Measurements from ENCODE around the gene ZNF575.

The ZNF575 gene

DNA sequence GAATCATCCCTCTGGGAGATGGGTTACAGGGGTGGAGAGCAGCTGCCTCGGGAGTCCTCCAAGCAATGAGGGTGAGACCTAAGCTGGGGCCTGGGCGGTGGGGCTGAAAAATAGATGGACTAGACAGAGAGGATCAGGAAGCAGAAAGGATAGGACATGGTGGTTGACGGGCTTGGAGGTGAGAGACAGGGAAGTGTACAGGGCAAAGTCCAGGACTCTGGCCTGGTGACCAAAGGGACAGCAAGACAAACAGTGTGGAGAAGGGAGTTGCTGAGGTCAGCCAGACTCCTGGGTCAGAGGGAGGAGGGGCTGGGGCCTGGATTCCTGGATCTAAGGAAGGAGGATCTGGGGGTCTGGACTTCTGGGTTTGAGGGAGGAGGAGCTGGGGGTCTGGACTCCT lies 33.9 kb upstream of the ZNF575 start:
- Histone ChIP-seq H3K27me3 (replicated peaks; ENCODE audit: control insufficient read depth, insufficient read depth, low read length) (no peaks in the 10 kb centered on the region), H3K36me3 (ENCODE audit: control insufficient read depth, insufficient read depth, low read length) (peaks cover 4% of the 10 kb centered on the region), H3K4me3 (replicated peaks; ENCODE audit: low read depth, low read length) (no peak overlapping the region)
- DNase-seq (ENCODE audit: extremely low read depth, insufficient read length): no peak
- TF ChIP-seq, protein P1, sequence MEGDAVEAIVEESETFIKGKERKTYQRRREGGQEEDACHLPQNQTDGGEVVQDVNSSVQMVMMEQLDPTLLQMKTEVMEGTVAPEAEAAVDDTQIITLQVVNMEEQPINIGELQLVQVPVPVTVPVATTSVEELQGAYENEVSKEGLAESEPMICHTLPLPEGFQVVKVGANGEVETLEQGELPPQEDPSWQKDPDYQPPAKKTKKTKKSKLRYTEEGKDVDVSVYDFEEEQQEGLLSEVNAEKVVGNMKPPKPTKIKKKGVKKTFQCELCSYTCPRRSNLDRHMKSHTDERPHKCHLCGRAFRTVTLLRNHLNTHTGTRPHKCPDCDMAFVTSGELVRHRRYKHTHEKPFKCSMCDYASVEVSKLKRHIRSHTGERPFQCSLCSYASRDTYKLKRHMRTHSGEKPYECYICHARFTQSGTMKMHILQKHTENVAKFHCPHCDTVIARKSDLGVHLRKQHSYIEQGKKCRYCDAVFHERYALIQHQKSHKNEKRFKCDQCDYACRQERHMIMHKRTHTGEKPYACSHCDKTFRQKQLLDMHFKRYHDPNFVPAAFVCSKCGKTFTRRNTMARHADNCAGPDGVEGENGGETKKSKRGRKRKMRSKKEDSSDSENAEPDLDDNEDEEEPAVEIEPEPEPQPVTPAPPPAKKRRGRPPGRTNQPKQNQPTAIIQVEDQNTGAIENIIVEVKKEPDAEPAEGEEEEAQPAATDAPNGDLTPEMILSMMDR (IDR thresholded peaks at IDR 0.05; ENCODE audit: insufficient read depth, low read length, poor library complexity, severe bottlenecking): no peak

DNA sequence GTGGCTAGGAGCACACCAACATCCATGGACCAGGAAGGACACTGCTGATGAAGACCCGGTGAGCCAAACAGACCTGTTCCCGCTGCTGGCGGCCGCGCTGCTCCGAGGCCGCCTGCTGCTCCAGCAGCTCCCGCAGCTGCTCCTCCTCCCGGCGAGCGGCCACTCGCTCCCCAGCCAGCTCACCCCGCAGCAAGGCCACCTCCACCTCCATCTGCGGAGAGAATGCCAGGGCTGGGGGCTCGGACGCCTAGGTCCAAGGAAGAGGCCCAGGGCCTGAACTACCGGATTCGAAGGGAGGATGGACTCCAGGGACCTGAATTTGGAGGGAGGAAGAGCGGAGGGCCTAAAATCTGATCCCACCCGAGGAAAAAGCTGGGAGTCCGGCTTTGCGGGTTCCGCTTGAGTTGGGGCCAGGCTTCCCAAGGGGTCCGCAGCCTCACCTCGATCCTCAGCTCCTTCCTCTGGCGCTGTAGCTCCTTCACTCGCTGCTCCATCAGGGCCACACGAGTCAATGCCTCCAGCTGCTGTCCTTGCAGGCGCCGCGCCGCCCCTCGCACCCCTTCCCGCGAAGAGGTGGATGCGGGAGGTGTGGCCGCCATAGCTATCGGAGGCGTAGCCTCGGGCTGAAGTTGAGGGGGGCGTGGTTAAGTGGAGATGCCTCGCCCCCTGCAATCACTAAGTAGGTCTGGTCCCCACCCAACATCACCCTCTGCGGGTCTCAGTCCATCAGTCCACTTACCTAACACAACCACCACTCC lies 31.1 kb upstream of the ZNF575 start:
- no peaks in the 10 kb centered on the region; the same call in none of the 2 replicates for H3K36me3 ChIP-seq (ENCODE audit: control insufficient read depth, insufficient read depth, low read length)
- no peaks in the 10 kb centered on the region for H3K27me3 ChIP-seq (replicated peaks; ENCODE audit: control insufficient read depth, insufficient read depth, low read length)
- no peak overlapping the region for H3K4me3 ChIP-seq (replicated peaks; ENCODE audit: low read depth, low read length)
- TF ChIP-seq, protein P1 (IDR thresholded peaks at IDR 0.05; ENCODE audit: insufficient read depth, low read length, poor library complexity, severe bottlenecking): no peak
- DNase-seq (ENCODE audit: extremely low read depth, insufficient read length): no peak

DNA sequence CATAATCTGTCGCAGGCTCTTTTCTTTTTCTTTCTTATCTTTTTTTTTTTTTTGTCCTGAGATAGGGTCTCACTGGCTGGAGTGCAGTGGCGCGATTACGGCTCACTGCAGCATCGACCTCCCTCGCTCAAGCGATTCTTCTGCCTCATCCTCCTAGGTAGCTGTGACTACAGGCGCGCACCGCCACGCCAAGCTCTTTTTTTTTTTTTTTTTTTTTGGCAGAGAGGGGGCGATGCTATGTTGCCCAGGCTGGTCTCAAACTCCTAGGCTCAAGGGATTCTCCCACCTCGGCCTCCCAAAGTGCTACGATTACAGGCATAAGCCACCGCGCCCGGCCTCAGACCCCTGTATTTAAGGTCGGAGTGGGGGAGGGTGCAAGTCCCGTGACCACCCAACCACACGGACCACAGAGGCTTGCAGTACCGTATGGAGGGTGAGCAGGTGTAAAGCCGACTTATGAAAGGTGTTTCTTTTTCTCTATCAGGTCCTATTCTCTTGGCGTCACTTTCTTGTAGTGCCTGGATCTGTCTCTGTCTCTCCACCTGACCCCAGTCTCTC lies 30.5 kb upstream of the ZNF575 start:
- no peak overlapping the region for H3K4me3 ChIP-seq (replicated peaks; ENCODE audit: low read depth, low read length)
- no peak for DNase-seq (ENCODE audit: extremely low read depth, insufficient read length)
- H3K27me3 ChIP-seq (replicated peaks; ENCODE audit: control insufficient read depth, insufficient read depth, low read length): no peaks in the 10 kb centered on the region
- TF ChIP-seq, protein P1 (IDR thresholded peaks at IDR 0.05; ENCODE audit: insufficient read depth, low read length, poor library complexity, severe bottlenecking): no peak
- no peaks in the 10 kb centered on the region; the same call in none of the 2 replicates for H3K36me3 ChIP-seq (ENCODE audit: control insufficient read depth, insufficient read depth, low read length)

DNA sequence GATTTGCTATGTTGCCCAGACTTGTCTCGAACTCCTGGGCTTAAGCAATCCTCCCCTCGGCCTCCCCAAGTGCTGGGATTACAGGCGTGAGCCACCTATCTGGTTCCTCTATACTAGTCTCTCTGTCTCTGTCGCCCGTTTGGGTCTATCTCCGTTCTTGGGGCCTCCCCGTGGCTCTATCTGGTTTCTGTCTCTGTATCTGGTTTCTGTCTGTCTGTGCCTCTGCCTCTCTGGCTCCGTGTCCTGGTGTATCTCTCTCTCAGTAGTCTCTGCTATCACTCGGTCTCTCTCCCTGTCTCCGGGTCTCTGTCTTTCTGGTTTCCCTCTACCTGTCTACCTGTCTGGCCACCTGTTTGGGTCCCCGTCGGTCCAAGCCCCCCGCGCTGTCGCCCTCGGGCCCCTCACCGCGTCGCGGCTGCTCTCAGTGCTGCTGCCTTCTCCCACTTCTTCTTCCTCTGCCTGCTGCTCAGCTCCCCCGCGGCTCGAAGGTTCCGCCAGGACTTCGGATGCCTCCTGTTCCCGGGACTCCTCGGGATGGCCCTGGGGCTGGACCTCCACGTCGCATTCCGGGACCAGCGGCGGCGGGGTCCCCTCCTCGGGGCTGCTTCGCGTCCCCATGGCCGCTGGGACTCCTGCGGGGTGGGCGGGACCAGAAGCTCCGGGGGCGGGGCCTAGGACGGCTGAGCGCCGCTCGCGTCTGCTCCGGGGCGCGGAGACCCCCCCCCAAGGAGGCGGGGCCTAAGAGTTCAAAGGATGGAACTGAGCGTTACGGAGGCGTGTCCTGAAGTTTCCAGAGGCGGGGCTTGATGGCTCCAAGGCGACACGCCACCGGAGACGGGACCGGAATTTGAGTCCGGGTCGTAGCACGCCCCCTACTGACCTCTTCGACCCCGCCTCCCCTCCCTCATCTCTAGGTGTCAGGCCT lies 29.2 kb upstream of the ZNF575 start:
- TF ChIP-seq, protein P1 (IDR thresholded peaks at IDR 0.05; ENCODE audit: insufficient read depth, low read length, poor library complexity, severe bottlenecking): peak; percentile 54
- H3K4me3 ChIP-seq (replicated peaks; ENCODE audit: low read depth, low read length): peak overlapping the region; percentile 86
- no peaks in the 10 kb centered on the region for H3K27me3 ChIP-seq (replicated peaks; ENCODE audit: control insufficient read depth, insufficient read depth, low read length)
- peak; percentile 91 for DNase-seq (ENCODE audit: extremely low read depth, insufficient read length)
- H3K36me3 ChIP-seq (ENCODE audit: control insufficient read depth, insufficient read depth, low read length): no peaks in the 10 kb centered on the region; the same call in none of the 2 replicates

DNA sequence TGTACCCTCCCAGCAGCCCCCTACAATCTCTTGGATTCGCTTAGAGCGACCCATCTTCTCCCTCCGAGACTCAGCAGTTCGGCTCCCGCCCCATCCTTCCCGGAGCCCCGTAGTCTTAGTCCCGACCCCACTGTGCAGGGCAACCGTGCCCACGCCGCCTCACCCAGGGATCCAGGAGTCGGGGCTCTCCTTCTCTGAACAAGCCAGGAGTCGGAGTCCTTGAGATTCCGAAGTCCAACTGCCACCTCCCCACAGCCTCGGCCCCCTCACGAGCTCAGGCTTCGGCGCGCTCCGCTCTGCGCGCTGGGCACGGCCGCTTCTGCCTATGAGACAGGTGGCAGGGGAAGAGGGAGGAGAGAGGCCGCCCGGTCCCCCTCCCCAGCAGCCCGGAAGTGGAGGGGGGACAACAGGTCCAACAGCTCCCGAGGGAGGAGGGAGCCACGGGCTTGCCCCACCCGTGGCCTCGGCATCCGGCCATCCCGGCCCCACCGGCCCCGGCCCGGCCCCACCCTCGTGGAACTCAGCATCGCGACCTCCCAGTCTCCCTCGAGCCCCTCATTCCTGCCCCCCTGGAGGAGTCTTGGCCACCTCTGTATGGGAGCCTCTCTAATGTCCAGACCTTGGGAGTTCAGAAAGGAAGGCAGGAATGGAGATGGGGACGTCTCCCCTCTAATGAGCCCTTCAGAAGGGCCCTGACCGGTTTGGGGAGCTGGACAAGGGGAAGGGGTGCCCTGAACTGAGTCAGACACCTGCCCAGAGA lies 28.4 kb upstream of the ZNF575 start, which contains the start of gene PHLDB3:
Gene PHLDB3 (minus strand): TSS at position 321 of the 760 bp plus-strand sequence. CDS start 628 bp downstream, outside the sequence.
- no peak for DNase-seq (ENCODE audit: extremely low read depth, insufficient read length)
- TF ChIP-seq, protein P1 (IDR thresholded peaks at IDR 0.05; ENCODE audit: insufficient read depth, low read length, poor library complexity, severe bottlenecking): no peak
- no peaks in the 10 kb centered on the region for H3K27me3 ChIP-seq (replicated peaks; ENCODE audit: control insufficient read depth, insufficient read depth, low read length)
- peak within 1 kb of the TSS; percentile 86 for H3K4me3 ChIP-seq (replicated peaks; ENCODE audit: low read depth, low read length)
- H3K36me3 ChIP-seq (ENCODE audit: control insufficient read depth, insufficient read depth, low read length): no peaks in the 10 kb centered on the region; the same call in none of the 2 replicates
